ENCODE results near the gene NDUFB4.
"Not testable (repeated sequence)": the region's sequence is repeated elsewhere in the genome, so short reads cannot be mapped to it uniquely, and the experiment has no call there.

Gene NDUFB4

DNA sequence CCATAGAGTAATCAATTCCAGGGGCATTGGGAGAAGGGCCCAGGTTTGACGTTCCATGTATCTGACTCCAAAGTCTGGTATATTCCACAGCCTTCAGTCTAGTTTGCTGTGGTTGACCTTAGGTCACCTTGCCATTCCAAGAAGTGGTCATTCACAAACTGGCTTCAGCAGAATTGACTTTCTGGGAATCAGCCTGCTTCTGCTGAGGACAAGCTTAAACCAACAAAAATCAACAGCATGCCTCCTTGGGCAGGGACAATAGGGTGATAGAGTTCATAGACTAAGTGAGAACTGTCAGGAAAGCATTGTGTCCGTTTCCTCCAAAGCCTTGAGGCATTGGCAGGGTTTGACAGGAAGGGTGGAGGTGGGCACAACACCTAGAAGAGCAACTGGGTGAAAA is 24.1 kb upstream of the NDUFB4 start:
- no peak for DNase-seq

DNA sequence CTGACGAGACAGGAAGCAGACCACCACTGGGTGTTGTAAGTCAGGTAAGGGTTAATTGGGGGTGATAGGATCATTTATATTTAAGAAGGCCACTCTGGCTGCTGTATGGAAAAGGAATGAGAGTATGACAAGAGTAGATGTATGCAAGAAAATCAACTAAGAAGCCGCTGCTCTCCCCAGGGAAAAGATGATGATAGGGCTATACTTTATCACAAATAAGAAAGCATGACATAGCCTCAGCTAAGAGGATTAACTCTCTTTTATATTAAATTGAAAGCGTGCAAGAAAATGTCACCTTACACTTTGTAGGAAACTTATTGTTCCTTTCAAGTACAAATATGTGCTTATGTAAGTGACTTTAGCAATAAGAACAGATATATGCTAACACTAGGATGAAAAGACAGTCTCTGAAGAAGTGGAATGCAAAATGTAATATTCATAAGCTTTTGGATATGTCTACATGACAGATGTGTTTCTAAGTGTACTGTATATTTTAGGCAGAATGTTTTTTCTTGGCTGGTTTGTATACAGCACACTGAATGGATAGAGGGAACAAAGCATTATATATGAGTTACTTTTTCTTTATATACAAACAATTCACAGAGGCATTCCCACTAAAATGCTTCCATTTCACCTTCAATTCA is 8.7 kb upstream of the NDUFB4 start:
- no peak for DNase-seq

DNA sequence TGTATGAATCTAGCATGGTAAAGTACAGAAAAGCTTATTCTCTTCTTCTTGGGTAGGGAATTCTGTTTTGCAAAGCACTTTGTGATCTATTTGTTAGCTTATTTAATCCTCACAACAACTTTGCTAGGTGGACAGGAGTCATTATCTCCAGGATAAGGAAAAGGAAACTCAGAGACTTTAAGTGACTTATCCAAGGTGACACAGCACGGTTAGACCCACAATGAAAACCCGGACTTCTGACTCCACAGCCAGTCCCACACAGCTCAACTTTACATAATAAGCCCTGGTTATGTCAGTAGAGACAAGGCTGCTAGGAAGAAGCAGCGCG is 384 bp upstream of the NDUFB4 start:
- DNase-seq: no peak

DNA sequence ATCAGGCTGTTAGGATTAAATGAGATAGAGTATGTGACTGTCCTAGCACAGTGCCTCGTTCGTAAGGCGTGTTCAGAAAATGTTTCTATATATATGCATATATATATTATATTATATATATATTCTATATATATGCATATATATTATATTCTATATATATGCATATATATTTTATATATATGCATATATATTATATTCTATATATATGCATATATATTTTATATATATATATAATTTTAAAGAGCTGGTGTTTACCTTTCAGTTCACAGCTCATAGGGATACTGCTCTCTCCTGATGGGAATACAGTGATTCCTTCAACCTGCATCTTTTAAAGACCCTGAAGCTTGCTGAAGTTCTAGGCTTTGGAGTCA is 702 bp downstream of the NDUFB4 start:
- no peak for DNase-seq

DNA sequence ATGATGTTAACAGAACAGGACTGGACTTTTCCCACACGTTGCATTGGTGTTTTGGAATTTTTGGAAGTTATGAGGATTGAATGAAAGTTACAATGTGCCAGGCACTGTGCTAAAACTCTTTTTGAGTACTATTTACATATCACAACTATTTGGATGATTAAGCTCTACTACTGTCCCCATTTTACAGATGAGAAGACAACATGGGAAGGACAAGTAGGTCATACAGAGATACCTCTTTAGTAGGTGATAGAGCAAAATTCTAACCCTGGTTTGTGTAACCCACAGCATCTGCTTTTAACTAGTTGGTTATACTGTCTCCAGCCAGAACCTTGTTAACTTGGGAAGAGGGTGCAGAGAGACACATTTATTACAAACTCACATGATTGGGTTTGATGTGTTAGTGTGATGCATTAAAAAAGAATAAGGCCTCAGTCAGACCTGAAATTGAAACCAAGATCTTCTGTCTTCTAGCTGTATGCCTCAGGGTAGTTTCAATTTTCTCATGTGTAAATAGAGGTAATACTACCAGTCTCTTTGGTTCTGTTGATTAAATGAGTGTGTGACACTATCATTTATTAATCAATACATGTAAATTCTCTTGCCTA is 1.4 kb downstream of the NDUFB4 start:
- DNase-seq: no peak

DNA sequence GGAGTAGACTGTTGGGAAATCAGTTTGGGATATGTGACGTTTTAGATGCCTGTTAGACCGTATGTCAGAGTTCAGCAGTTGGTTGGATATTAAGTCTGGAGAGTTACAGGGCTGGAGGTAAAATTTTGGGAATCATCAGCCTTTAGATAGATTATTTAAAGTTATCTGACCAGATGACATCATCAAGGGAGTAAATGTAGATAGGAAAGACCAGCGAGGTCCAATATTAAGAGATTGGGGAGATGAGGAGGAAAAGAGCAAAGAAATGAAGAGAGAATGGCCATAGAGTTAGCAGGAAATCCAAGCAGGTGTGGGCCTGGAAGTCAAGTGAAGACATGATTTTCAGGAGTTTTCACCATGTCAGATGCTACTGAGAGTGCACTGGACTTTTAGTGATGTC is 3.1 kb downstream of the NDUFB4 start:
- no peak for DNase-seq

DNA sequence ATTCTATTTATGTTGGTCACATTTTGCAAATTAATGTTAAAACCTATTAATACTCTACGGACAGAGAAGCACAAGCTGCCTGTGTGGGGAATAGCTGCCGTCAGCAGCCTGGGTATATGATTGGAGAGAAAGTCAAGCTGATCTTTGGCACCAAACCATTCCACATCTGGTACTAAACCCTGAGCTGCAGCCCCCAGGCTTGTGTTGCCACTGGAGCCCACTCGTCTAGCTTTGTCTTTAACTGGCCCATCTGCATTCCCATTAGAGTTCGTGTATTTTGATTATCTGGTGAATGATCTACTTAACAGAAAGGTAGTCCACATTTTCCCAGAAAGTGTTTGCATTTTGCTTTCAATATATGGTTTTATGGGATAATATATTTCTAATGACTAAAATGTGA is 5.4 kb downstream of the NDUFB4 start:
- no peak for DNase-seq

DNA sequence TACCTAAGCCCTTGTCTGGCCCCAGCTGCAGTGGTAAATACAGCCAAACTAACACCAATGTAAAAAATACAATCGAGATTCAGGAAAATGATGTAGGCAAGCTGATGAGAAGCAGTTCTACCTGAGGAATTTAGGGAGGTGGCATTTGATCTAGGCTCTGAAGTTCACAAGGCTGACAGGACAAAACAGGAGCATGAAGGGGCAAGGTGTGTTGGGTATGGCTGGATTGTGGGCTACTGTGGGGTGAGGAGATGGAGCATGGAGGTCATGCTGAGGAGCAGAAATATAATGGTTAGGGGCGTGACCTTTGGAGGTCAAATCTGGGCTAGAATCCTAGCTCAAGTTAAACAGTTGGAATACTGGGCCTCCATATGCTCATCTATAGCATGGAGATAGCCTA is 6.5 kb downstream of the NDUFB4 start:
- DNase-seq: no peak

DNA sequence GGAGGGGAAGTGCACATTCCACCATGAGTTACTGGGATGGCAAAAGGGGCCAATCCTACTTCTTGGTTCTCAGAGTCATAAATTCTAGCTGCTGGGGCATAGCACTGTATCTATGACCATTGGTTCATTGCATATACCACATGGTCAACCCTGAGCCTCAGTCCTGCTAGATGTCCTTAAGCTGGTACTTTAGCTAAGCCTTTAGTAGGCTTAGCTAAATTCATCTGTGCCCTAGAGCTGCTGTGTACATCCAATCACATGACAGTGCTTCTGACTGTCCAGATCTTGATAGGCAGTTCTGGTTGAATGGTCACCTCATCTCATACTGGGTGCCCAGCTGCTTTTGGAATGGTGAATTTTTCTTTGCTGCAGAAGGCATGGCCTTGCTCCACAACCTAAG is 8.2 kb downstream of the NDUFB4 start:
- DNase-seq: no peak

DNA sequence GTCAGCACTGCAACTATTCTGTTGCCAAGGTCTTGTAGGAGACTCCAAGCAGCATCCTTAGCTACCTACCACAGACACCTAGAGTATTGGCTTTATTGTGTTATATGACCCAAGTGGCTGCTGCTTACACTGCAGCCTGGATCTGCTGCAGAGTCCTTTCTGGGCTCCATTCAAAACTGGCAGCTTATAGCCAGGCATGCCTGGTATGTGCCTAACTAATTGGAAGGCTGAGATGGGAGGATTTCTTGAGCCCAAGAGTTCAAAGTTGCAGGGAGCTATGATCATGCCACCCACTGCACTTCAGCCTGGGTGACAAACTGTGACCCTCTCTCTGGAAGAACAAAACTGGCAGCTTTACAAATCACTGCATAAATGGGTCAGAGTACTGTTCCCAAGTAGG is 8.6 kb downstream of the NDUFB4 start:
- DNase-seq: no peak

DNA sequence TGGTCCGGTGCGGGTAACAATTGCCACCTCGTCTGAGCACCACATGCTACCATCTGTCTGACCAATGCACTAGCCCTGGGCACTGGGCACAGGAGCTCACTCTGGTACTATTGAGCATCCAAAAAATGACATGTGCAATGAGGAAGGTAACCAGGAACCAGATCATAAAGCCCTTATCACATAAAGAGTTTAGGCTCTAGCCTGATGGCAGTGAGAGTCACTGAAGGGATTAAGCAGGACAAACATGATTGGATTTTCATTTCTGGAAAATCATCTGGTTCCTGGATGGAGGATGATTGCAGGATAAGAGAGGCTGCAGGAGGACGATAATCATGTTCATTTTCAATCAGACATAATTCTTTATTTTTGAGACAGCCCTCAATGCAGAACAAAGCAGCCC is 12.4 kb downstream of the NDUFB4 start:
- DNase-seq: no peak

DNA sequence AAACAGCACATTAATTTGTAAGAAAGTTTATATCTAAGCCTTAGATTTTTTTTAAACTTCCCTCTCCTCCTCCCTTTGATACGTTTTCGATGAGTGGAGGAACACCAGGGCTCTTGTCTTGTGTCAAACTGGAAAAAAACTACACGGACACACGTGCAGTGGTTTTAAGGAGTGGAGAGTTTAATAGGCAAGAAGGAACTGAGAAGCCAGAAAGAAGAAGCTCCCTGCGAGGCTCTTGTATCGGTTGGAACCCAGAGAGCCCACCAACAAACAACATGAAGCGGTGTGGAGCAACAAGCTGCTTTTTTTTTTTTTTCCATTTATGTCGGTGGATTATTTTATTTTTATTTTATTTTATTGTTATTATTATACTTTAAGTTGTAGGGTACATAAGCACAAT is 18.6 kb downstream of the NDUFB4 start:
- DNase-seq: no peak

DNA sequence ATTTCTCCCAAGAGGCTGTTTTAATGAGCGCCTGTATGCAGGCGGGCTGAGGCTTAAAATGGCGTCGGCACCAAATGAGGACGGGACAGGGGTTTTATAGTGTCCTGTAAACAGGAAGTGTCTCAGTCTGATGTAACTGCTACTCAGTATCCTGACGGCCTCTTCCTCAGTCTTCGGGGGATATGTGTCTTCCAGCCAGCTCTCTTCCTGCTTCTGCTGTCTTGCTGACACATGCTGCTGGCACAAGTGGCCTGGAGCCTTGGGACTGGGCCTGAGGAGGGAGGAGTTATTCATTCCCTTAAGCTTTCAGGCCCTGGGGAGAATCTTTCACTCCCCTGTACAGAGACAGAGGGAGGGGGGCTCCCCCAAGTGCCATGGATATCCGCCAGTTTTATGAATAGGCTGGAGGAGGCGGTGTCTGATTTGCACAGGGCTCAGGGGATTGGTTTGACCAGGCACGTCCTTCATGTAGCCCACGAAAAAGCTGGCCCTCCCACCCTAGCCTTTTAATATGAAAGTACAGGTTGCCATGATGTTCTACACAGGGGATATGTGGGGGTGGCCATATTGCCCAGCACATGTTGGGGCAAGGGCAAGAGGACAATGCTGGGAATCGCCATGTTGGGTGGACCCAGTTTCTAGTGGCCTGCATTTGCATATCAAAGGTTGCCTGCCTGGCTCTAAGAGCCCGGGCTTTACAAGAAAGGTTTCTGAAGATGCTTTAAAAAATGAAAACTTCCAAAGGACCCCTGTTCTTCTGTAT is 19.9 kb downstream of the NDUFB4 start:
- peak; percentile 79 for DNase-seq

DNA sequence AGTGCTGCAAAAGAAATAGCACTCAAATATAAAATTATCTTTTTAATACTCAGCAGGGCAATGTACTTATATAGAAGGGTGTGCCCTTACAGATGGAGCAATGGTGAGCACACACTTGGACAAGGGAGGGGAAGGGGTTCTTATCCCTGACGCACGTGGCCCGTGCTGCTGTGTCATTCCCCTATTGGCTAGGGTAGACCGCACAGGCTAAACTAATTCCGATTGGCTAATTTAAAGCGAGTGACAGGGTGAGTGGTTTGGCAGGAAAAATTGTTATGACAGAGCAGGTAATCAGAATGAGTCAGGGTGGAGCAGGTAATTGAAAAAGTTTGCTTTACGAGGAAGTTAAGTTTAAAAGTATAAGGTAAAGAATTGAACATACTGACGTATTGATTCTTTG is 20.6 kb downstream of the NDUFB4 start:
- not testable (repeated sequence) for DNase-seq

DNA sequence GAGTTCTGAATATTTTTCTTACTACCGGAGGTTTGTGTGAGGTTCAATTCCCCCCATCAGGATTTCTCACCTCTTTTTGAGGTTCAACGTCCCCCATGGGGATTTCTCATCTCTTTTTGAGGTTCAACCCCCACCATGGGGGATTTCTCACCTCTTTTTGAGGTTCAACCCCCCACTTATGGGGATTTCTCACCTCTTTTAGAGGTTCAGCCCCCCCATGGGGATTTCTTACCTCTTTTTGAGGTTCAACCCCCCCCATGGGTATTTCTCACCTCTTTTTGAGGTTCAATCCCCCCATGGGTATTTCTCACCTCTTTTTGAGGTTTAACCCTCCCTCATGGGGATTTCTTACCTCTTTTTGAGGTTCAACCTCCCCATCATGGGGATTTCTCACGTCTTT is 26.3 kb downstream of the NDUFB4 start:
- DNase-seq: no peak

DNA sequence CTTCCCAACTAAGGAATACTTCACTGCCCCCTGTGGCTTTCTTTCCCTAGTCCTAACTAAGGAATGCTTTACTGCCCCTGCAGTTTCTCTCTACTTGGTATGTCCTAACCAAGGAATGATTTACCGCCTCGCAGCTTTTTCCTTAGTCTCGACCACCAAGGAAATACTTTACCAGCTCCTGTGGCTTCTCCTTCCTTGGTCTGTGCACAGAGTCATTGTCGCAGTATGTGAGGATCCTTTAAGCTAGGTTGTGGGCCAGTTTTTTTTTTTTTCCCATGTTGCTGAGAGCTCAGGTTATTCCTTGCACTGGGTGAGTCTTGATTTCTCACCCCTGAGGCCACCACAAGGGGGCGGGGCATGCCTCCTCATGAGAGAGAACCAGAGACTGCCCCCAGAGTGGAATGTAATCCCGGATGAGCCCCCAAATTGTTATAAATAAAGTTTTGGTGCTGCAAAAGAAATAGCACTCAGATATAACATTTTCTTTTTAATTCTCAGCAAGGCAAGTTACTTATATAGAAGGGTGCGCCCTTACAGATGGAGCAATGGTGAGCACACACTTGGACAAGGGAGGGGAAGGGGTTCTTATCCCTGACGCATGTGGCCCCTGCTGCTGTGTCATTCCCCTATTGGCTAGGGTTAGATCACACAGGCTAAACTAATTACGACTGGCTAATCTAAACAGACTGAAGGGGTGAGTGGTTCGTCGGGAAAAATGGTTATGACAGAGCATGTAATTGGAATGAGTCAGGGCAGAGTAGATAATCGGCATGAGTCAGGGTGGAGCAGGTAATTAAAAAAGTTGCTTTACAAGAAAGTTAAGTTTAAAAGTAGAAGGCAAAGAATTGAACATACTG is 27.0 kb downstream of the NDUFB4 start:
- no peak for DNase-seq

DNA sequence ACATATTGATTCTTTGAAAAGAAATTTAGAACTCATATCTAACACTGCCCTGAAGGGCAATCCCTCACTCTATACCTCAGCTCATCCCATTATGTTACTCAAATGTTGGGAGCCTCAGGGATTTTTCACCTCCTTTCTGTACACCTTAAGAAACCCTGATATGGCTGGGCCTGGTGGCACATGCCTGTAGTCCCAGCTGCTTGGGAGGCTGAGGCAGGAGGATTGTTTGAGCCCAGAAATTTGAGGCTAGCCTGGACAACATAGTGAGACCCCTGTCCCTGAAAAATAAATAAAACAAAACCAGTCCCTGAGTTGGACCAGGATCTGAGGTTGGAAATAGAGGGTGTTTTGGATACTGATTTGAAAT is 27.6 kb downstream of the NDUFB4 start:
- DNase-seq: no peak

DNA sequence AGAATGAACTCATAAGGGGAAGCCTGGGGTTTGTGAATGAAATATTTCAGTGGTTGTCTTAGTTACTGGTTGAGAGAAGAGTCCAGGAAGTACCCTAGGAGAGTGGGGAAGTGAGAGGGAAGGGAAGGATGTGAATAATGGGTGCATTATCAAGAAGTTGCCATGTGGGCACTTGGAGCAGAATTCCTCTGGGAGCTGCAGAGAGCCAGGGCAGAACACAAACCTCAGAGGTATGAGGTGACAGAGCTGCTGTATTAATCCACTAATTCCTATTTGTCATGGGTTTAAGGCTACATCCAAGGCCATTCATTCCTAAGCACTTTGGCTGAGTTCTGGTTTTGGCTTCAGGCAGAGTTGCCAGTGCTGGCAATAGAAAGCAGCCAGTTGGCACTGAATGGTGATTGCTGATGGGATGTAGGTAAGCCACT is 29.0 kb downstream of the NDUFB4 start:
- no peak for DNase-seq

DNA sequence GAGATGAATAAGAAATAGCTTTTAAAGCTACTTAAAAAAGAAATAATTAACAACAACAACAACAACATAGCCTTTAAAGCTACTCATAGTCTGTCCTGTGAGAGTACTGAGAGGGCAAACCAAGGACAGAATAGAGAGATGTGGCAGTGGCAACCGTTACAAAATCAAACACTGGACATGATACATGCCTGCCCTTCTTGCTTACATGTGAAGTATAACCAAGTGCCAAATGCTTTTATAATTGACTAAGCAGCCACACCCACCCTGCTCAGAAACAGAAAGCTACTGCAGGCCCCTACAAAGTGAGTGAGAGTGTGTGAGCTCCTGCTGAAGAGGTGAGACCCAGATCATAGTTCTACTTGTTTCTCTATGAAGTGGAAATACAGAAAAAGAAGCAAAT is 38.4 kb downstream of the NDUFB4 start:
- DNase-seq: no peak

DNA sequence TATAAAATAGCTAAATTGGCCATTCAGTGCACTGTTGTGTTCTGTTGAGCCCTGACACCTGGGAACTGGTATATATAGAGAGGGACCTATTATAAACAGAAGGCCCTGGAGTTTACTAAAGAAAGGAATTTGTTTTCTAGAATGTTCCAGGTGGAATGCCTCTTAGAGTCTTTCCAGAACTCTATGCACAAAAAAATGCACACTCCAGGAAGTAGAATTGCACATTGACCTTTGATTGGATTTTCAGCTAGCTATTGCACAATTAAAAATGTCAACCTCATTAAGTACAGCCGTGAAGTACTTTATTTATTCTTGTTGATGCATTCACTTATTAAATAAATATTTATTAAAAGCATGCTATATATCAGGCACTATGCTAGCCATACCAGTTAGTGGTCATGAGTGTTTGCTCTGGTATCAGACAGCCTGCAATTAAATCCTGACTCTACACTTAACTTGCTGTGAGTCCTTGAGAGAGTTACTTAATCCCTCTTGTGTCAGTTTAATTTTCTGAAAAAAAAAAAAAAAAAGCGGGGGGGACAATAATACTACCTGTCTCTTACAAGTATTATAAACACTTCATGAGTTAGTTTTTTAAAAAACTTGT is 40.8 kb downstream of the NDUFB4 start:
- DNase-seq: no peak

DNA sequence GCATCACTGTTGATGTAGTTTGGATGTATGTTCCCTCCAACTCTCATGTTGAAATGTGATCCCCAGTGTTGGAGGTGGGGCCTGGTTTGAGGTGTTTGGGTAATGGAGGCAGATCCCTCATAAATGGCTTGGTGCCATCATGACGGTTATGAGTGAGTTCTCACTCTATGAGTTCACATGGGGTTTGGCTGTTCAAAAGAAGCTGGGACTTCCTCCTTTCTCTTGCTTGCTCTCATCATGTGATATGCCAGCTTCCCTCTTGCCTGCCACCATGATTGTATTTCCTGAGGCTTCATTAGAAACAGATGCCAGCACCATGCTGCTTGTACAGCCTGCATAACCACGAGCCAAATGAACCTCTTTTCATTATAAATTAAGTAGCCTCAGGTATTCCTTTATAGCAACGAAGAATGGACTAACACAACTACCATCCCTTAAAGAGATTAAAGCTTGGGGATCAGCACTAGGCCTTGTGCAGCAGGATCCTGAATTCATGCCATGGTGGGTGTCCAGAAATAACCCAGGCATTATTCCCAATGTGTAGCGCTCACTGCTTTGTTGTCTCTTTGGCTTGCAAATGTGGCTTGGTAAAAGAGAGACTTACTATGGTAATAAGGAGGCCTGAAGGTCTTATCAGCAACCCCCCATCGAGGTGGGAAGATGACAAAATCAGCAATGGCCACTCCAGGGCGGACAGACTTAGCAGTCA is 41.9 kb downstream of the NDUFB4 start:
- DNase-seq: no peak

DNA sequence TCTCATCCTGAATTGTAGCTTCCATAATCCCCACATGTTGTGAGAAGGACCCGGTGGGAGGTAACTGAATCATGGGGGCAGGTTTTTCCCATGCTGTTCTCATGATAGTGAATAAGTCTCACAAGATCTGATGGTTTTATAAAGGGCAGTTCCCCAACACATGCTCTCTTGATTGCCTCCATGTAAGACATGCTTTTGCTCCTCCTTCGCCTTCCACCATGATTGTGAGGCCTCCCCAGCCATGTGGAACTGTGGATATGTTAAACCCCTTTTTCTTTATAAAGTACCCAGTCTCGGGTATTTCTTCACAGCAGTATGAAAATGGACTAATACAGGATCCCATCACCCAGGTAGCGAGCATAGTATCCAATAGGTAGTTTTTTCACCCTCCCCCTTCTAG is 42.7 kb downstream of the NDUFB4 start:
- DNase-seq: not testable (repeated sequence)

DNA sequence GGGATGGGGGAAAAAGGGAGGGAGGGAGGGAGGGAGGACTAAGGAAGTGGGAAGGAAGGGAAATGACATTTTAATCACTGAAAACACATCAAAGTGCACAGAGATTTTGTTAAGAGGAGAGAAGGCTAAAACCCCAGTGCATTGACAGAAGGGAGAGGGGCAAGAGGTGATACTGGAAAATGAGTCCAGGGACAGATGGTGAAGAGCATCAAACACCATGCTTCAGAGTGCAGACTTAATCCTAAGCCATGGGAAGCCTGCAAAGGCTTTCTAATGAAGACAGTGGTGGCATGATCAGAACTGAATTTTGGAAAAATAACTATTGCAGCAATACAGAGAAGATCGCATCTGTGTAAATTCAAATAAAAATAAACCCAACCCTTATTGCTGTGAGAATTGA is 44.1 kb downstream of the NDUFB4 start:
- DNase-seq: no peak
